Astrocyte of the cerebellum (primary cell): ENCODE data around the gene SNX1.
A peak's percentile ranks its signal among the peaks of the same experiment; 100 is the strongest.

ENCODE experiments used
- DNase-seq: peaks from one replicate; pipeline ENCODE4 v3.0.0-alpha.2; 2011; ENCODE audit warnings: low read depth
- H3K4me3 ChIP-seq: 2 replicates; pipeline ENCODE4 v1.5.1; 2011; ENCODE audit warnings: mild to moderate bottlenecking, low read depth, low read length, moderate library complexity
- in situ Hi-C: cut with HindIII; loops from 2 replicates; pipeline ENCODE4 v1.10.0; 2017; ENCODE audit warnings: low sequenced_read_pairs
- TF ChIP-seq, protein P1 (sequence below): IDR thresholded peaks from 2 replicates; pipeline ENCODE4 v1.5.1; 2012; ENCODE audit warnings: low read length, low read depth, moderate library complexity, mild to moderate bottlenecking; ENCODE audit errors: missing control alignments

The SNX1 gene

DNA sequence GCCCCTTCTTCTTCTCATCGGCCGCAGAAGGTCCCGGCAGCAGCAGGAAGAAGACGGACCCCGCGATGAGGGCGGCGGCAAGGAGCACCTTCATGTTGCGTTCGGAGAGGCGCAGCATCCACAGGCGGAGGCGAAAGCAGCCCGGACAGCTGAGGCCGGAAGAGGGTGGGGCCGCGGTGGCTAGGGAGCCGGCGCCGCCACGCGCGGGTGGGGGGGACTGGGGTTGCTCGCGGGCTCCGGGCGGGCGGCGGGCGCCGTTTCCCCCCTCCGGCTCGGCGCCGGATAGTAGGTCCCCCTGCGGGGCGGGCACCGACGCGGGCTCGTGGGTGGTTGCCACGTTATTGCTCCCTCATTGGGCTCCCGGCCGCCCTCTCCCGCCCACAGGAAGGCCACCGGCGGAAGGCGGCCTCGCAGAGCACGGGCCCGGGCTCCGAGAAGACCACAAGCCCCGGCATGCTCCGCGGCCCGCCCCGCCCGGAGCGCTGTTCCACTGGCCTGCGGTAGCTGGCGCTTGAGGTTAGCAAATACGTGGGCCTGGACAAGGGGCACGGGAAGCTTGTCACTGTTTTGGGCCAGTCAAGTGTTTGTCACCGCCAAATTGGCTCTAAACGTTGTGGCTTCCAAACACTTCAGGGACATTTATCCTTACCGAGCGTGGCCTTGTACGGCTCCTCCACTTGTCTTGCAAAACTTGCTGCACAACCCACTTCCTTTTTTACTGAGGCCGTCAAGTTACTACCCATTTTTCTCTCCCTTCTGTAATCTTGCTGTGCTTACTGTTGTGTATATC is 67.3 kb downstream of the SNX1 start, which contains the start of gene PPIB:
Gene PPIB, minus strand, starts transcription at position 154 of the 790 bp plus-strand sequence. Its CDS starts 36 bp downstream, at position 118.
- peak within 1 kb of the TSS; percentile 81 for H3K4me3 ChIP-seq
- in situ Hi-C loops = no loop called here
- peak; percentile 92 for DNase-seq
- TF ChIP-seq, protein P1, sequence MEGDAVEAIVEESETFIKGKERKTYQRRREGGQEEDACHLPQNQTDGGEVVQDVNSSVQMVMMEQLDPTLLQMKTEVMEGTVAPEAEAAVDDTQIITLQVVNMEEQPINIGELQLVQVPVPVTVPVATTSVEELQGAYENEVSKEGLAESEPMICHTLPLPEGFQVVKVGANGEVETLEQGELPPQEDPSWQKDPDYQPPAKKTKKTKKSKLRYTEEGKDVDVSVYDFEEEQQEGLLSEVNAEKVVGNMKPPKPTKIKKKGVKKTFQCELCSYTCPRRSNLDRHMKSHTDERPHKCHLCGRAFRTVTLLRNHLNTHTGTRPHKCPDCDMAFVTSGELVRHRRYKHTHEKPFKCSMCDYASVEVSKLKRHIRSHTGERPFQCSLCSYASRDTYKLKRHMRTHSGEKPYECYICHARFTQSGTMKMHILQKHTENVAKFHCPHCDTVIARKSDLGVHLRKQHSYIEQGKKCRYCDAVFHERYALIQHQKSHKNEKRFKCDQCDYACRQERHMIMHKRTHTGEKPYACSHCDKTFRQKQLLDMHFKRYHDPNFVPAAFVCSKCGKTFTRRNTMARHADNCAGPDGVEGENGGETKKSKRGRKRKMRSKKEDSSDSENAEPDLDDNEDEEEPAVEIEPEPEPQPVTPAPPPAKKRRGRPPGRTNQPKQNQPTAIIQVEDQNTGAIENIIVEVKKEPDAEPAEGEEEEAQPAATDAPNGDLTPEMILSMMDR = peak; percentile 31

DNA sequence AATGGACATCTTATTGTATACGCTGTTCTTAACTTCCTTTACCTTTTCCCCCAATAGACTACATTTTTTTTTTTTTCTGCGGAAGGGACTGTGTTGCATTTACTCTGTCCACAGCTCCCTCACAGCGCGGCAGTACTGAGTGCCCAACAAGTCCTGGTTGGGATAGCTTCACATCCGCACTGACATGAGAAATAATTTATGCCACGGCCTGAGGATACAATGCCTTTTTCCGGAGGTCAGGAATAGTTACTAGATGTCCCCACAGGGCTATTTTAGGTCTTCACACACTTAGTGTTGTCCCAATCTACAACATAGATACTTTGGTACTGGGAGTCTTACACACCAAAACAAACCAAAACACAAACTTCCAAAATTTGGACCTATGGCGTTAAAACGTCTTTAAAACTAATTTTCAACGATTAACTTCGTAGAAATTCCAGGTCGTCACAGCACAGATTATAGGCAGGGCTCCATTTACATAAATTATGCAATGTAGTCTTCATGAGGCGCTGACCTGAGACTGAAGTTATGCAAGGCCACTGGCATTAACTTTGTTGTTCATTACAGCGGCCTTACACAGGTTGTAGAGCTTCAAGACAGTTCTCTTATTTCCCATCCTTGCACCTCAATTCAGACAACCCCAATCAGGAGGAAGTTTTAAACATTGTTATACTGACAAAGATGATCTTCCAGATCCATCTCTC is 68.0 kb downstream of the SNX1 start:
- no peak for DNase-seq
- TF ChIP-seq, protein P1 = no peak
- in situ Hi-C loops = no loop called here
- peak overlapping the region; percentile 81 for H3K4me3 ChIP-seq

DNA sequence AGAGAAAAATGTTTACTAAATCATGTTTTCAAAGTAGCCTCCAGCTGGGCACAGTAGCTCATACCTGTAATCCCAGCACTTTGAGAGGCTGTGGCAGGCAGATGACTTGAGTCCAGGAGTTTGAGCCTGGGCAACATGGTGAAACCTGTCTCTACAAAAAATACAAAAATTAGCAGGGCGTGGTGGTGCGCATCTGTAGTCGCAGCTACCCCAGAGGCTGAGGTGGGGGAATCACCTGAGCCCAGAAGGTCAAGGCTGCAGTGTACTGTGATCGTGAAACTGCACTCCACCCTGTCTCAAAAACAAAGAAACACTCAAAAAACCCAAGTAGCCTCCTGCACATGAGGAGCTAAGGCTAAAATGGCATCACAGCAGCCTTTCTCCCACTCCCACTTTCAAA is 68.7 kb downstream of the SNX1 start:
- TF ChIP-seq, protein P1 = no peak
- H3K4me3 ChIP-seq = no peak overlapping the region
- in situ Hi-C loops = no loop called here
- no peak for DNase-seq

DNA sequence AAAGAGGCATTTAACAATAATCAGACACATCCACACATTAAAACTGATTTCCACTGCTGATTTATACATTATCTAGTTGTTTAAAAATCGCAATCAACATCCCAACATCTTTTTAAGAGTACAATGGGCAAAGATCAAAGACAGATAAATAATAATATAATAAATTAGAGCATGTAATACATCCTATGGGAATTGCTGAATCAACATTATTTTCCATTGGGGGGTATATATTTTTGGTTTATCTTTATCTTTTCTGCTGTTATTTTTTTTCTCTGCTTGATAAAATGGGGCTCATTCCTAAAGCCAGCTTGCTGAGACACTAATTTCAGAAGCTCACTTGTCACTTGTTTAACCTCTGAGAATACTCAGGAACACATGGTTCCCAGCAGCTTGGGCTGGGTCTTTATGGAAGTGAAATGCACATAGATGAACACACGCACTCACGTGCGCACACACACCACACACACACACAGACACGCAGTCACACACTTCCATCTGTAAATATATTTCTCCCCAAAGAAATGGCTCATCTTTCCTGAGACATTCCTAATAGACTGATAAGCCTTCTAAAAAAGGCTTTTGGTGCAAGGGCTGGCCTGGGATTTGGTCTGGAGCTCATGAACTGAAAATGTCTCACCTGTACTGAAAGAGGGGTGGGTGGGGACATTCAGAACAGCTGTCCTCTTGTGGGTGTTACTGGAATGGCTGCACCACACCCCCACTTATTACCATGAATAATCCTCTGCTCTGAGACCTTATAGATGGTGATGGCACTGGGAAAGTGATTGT is 70.5 kb downstream of the SNX1 start:
- TF ChIP-seq, protein P1 = no peak
- no peak for DNase-seq
- in situ Hi-C loops = no loop called here

DNA sequence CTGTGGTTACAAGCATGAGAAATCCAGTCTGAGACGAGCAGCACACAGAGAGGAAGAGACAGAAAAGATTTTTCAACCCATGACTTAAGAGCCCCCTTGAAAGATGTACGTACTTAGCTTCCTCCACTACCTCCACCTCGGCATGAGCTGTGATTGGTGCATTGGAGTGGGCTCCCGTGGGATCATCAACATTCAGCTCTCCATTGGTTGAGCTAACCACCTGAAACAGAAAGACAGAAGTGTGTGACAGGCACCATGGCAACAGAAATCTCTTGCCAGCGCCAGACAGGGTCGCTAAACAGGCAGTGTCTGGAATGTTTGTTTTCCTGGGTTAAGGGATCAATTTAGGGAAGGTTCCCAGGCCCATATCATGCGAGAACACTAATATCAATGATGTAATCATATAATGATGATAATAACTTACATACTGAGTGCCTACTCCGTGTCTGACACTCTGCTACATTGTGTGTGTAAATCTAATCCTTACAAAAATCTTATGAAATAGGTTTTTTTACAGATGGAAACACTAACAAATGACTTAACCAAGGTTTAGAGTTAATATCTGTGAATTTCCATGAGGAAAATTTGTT is 84.5 kb downstream of the SNX1 start:
- no peak for DNase-seq
- TF ChIP-seq, protein P1 = no peak
- H3K4me3 ChIP-seq = no peak overlapping the region
- in situ Hi-C loops = loop anchor here (5.0 kb wide), 1 partner anchor 72 kb away; no protein-coding TSS in a partner anchor

More for the DNA sequence above, 70.5 kb downstream of the SNX1 start:
- H3K4me3 ChIP-seq = no peak overlapping the region

DNA sequence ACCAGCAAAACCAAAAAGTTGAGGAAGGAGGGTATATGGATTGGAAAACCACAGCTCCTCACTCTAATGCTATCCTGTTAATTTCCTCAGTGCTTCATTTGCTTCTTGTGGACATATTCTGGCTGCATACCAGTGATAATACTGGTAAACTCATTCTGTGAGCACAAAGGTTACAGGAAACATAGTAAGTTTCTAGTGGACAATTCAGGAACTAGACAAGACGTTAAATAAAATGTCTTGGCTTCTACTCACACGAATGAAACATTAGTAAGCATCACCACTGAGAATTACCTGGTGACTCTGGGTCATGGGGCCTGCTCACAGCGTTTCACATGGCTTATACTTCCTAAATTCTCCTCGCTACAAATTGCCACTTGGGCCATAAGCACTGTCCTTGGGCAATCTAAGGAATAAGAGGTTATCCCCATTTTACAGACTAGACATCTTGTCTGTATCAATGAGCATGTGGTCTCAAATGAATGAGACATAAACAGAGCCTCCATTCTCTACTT is 87.1 kb downstream of the SNX1 start:
- no peak for DNase-seq
- in situ Hi-C loops = loop anchor here (5.0 kb wide), 1 partner anchor 69 kb away; no protein-coding TSS in a partner anchor
- TF ChIP-seq, protein P1 = no peak
- H3K4me3 ChIP-seq = no peak overlapping the region
